SK-N-SH (cell line): ENCODE measurements around the gene NTM.

Source experiments
- CTCF ChIP-seq: fragments of 200-600 bp; sonication (generic); IDR thresholded peaks from 2 replicates; pipeline ENCODE4 v1.6.1; 2017; ENCODE audit warnings: antibody characterized with exemption, mild to moderate bottlenecking, moderate library complexity
- EP300 ChIP-seq, 2 experiments: IDR thresholded peaks; 2 replicates each; pipeline versions ENCODE4 v1.4.0 to v1.6.1; 2012; ENCODE audit warnings: borderline replicate concordance in 1 of 2, low read depth in 1 of 2, low read length in 1 of 2
- EZH2phosphoT487 ChIP-seq: fragments of 200-600 bp; sonication (generic); IDR thresholded peaks from 2 replicates; pipeline ENCODE4 v1.6.1; 2017; ENCODE audit warnings: low read depth, mixed run types, mild to moderate bottlenecking, antibody characterized with exemption, moderate library complexity, borderline replicate concordance
- FOXM1 ChIP-seq: IDR thresholded peaks from 2 replicates; pipeline ENCODE4 v1.4.0; 2012; ENCODE audit warnings: low read depth, mild to moderate bottlenecking
- GATA2 ChIP-seq: sonication (generic); formaldehyde crosslinking; IDR thresholded peaks from 2 replicates; pipeline ENCODE4 v1.5.0; 2020; ENCODE audit warnings: mild to moderate bottlenecking, missing genetic modification reagents
- REST ChIP-seq: IDR thresholded peaks from 2 replicates; pipeline ENCODE4 v1.6.1; 2012; ENCODE audit warnings: mild to moderate bottlenecking, low read depth, low read length, moderate library complexity

GRCh38 chr11:131592734-131593133 lies 222.3 kb downstream of the NTM start:
- TF ChIP-seq CTCF (no peak), EZH2phosphoT487 (no peak), GATA2 (no peak), FOXM1 (no peak), REST (no peak), EP300 (IDR thresholded peaks at IDR 0.05; ENCODE audit: borderline replicate concordance in 1 of 2, low read depth in 1 of 2, low read length in 1 of 2) (no peak)
